Gastroesophageal sphincter (tissue), 4 donors: ENCODE results near the gene CPN1. TPM values are rescaled to one million over a fixed set of nuclear protein-coding genes. Genes with fewer than 3 reads are reported as not detected.

Source experiments
- ATAC-seq: fragments of 150-250 bp; one replicate; pipeline ENCODE4 v1.9.1; 2016; ENCODE audit warnings: mild to moderate bottlenecking, moderate library complexity
- H3K27ac ChIP-seq, 4 donors: fragments of 200-600 bp; sonication (generic) in 3 of 4; 1 replicate in 3 of 4; 2 replicates in 1 of 4; pipeline ENCODE4 v1.5.1; 2016 to 2019
- H3K27me3 ChIP-seq: fragments of 200-600 bp; sonication (generic); one replicate; pipeline ENCODE4 v1.5.1; 2019
- H3K36me3 ChIP-seq, 2 donors: fragments of 200-600 bp; sonication (generic); one replicate each; pipeline ENCODE4 v1.5.1; 2019; ENCODE audit warnings: control low read depth in 1 of 2
- H3K4me1 ChIP-seq, 3 donors: fragments of 200-600 bp; sonication (generic); 1 replicate in 2 of 3; 2 replicates in 1 of 3; pipeline ENCODE4 v1.5.1; 2016 to 2019; ENCODE audit warnings: control low read depth in 2 of 3
- H3K4me3 ChIP-seq, 2 donors: fragments of 200-600 bp; sonication (generic); one replicate each; pipeline ENCODE4 v1.5.1; 2019; ENCODE audit warnings: mild to moderate bottlenecking in 1 of 2, moderate library complexity in 1 of 2
- H3K9me3 ChIP-seq, 3 donors: fragments of 200-600 bp; sonication (generic); one replicate each; pipeline ENCODE4 v1.5.1; 2017 to 2019; ENCODE audit warnings: control low read depth in 2 of 3
- CTCF ChIP-seq, 4 experiments: fragments of 200-600 bp in 2 of 4; fragments of 450-650 bp in 2 of 4; sonication (generic) in 1 of 4; IDR thresholded peaks; one replicate each; pipeline ENCODE4 v1.5.1; 2017 to 2019; ENCODE audit warnings: antibody characterized with exemption in 4 of 4, mild to moderate bottlenecking in 2 of 4, moderate library complexity in 2 of 4
- EP300 ChIP-seq: sonication (generic); formaldehyde crosslinking; IDR thresholded peaks from one replicate; pipeline ENCODE4 v1.6.1; 2017; ENCODE audit warnings: antibody characterized with exemption, mild to moderate bottlenecking
- POLR2A ChIP-seq, 2 donors: fragments of 450-650 bp; IDR thresholded peaks; one replicate each; pipeline ENCODE4 v1.6.1; 2017; ENCODE audit warnings: antibody characterized with exemption in 2 of 2, mild to moderate bottlenecking in 2 of 2, moderate library complexity in 1 of 2
- POLR2AphosphoS5 ChIP-seq: sonication (generic); formaldehyde crosslinking; IDR thresholded peaks from one replicate; pipeline ENCODE4 v1.6.1; 2017; ENCODE audit warnings: antibody characterized with exemption
- WGBS, 2 donors: methylation state at CpG; one replicate each; pipeline ENCODE4 v1.1.5; 2018; ENCODE audit warnings: low coverage in 1 of 2; 5-methylcytosine and 5-hydroxymethylcytosine counted together
- total RNA-seq, 4 donors: library from RNA; depleted of rRNA; stranded (reverse); fragments of >200 nt; gene quantifications; one replicate each; pipeline ENCODE4 v1.1.0, GENCODE V29; 2016

CPN1 gene
- total RNA-seq, 4 donors from 2014 or later, result not detected

- H3K27me3 ChIP-seq, result no peaks in the 10 kb centered on the region
- 50 to 86% methylated on average over 1 of the region's 1 CpG for WGBS, 2 donors
- no peaks in the 10 kb centered on the region for H3K9me3 ChIP-seq
- no peak for ATAC-seq
- no peak overlapping the region for H3K4me3 ChIP-seq
- H3K27ac ChIP-seq, result no peak overlapping the region
- no peaks in the 10 kb centered on the region for H3K36me3 ChIP-seq
- TF ChIP-seq POLR2A (IDR thresholded peaks at IDR 0.05), result no peak
- H3K4me1 ChIP-seq, result peaks cover 0 to 8% (median 0%) of the 10 kb centered on the region in 3 donors
Measured at GRCh38 chr10:100033766-100034418, 47.8 kb downstream of the CPN1 start.

- 86 to 100% methylated on average over 1 of the region's 1 CpG for WGBS, 2 donors
- ATAC-seq, result no peak
Measured at GRCh38 chr10:100027416-100027815, 54.3 kb downstream of the CPN1 start.

GRCh38 chr10:100025576-100025975 lies 56.1 kb downstream of the CPN1 start:
- Histone ChIP-seq H3K4me3 (no peak overlapping the region), H3K27me3 (no peaks in the 10 kb centered on the region), H3K36me3 (no peaks in the 10 kb centered on the region), H3K4me1 (no peaks in the 10 kb centered on the region), H3K27ac (no peak overlapping the region), H3K9me3 (peaks cover 0 to 13% (median 0%) of the 10 kb centered on the region in 3 donors)
- no peak for ATAC-seq
- TF ChIP-seq POLR2A (IDR thresholded peaks at IDR 0.05) (no peak), CTCF (IDR thresholded peaks at IDR 0.05) (no peak), POLR2AphosphoS5 (no peak), EP300 (no peak)
- WGBS, 2 donors, result 45% methylated on average over 5 of the region's 5 CpGs; no CpG with 5 or more reads in 1 of the 2 donors

More at GRCh38 chr10:100027416-100027815, 54.3 kb downstream of the CPN1 start:
- Histone ChIP-seq H3K4me3 (no peak overlapping the region), H3K27ac (no peak overlapping the region), H3K4me1 (no peaks in the 10 kb centered on the region), H3K9me3 (peaks cover 0 to 13% (median 0%) of the 10 kb centered on the region in 3 donors), H3K36me3 (no peaks in the 10 kb centered on the region), H3K27me3 (no peaks in the 10 kb centered on the region)
- TF ChIP-seq EP300, result no peak
- no peak for TF ChIP-seq POLR2AphosphoS5
- TF ChIP-seq POLR2A (IDR thresholded peaks at IDR 0.05), result no peak
- no peak for TF ChIP-seq CTCF (IDR thresholded peaks at IDR 0.05)

GRCh38 chr10:100024748-100025147 lies 56.9 kb downstream of the CPN1 start:
- Histone ChIP-seq H3K9me3 (peaks cover 0 to 13% (median 0%) of the 10 kb centered on the region in 3 donors), H3K27me3 (no peaks in the 10 kb centered on the region), H3K27ac (no peak overlapping the region), H3K4me1 (no peaks in the 10 kb centered on the region), H3K4me3 (no peak overlapping the region), H3K36me3 (no peaks in the 10 kb centered on the region)
- ATAC-seq, result no peak
- TF ChIP-seq CTCF (IDR thresholded peaks at IDR 0.05) (no peak), POLR2A (IDR thresholded peaks at IDR 0.05) (no peak)
- 76 to 84% methylated on average over 5 to 9 of the region's 11 CpGs for WGBS, 2 donors

- TF ChIP-seq POLR2A (IDR thresholded peaks at IDR 0.05), result no peak
- TF ChIP-seq CTCF (IDR thresholded peaks at IDR 0.05), result no peak
- no peak for TF ChIP-seq EP300
- no peak for TF ChIP-seq POLR2AphosphoS5
Measured at GRCh38 chr10:100022403-100022802, 59.3 kb downstream of the CPN1 start.

More at GRCh38 chr10:100022403-100022802, 59.3 kb downstream of the CPN1 start:
- WGBS, 2 donors, result 63 to 75% methylated on average over 2 of the region's 2 CpGs
- Histone ChIP-seq H3K36me3 (no peaks in the 10 kb centered on the region), H3K27me3 (no peaks in the 10 kb centered on the region), H3K4me1 (no peaks in the 10 kb centered on the region), H3K4me3 (no peak overlapping the region), H3K27ac (no peak overlapping the region), H3K9me3 (peaks cover 0 to under 1% (median 0%) of the 10 kb centered on the region in 3 donors)
- ATAC-seq, result no peak
